Gastroesophageal sphincter (tissue), 4 donors: ENCODE results near the gene SCN1A. TPM values are rescaled to one million over a fixed set of nuclear protein-coding genes. Genes with fewer than 3 reads are reported as not detected.

ENCODE experiments used
- ATAC-seq: fragments of 150-250 bp; one replicate; pipeline ENCODE4 v1.9.1; 2016; ENCODE audit warnings: mild to moderate bottlenecking, moderate library complexity
- H3K27ac ChIP-seq, 4 donors: fragments of 200-600 bp; sonication (generic) in 3 of 4; 1 replicate in 3 of 4; 2 replicates in 1 of 4; pipeline ENCODE4 v1.5.1; 2016 to 2019
- H3K27me3 ChIP-seq: fragments of 200-600 bp; sonication (generic); one replicate; pipeline ENCODE4 v1.5.1; 2019
- H3K36me3 ChIP-seq, 2 donors: fragments of 200-600 bp; sonication (generic); one replicate each; pipeline ENCODE4 v1.5.1; 2019; ENCODE audit warnings: control low read depth in 1 of 2
- H3K4me1 ChIP-seq, 3 donors: fragments of 200-600 bp; sonication (generic); 1 replicate in 2 of 3; 2 replicates in 1 of 3; pipeline ENCODE4 v1.5.1; 2016 to 2019; ENCODE audit warnings: control low read depth in 2 of 3
- H3K4me3 ChIP-seq, 2 donors: fragments of 200-600 bp; sonication (generic); one replicate each; pipeline ENCODE4 v1.5.1; 2019; ENCODE audit warnings: mild to moderate bottlenecking in 1 of 2, moderate library complexity in 1 of 2
- H3K9me3 ChIP-seq, 3 donors: fragments of 200-600 bp; sonication (generic); one replicate each; pipeline ENCODE4 v1.5.1; 2017 to 2019; ENCODE audit warnings: control low read depth in 2 of 3
- CTCF ChIP-seq, 4 experiments: fragments of 200-600 bp in 2 of 4; fragments of 450-650 bp in 2 of 4; sonication (generic) in 1 of 4; IDR thresholded peaks; one replicate each; pipeline ENCODE4 v1.5.1; 2017 to 2019; ENCODE audit warnings: antibody characterized with exemption in 4 of 4, mild to moderate bottlenecking in 2 of 4, moderate library complexity in 2 of 4
- EP300 ChIP-seq: sonication (generic); formaldehyde crosslinking; IDR thresholded peaks from one replicate; pipeline ENCODE4 v1.6.1; 2017; ENCODE audit warnings: antibody characterized with exemption, mild to moderate bottlenecking
- POLR2A ChIP-seq, 2 donors: fragments of 450-650 bp; IDR thresholded peaks; one replicate each; pipeline ENCODE4 v1.6.1; 2017; ENCODE audit warnings: antibody characterized with exemption in 2 of 2, mild to moderate bottlenecking in 2 of 2, moderate library complexity in 1 of 2
- POLR2AphosphoS5 ChIP-seq: sonication (generic); formaldehyde crosslinking; IDR thresholded peaks from one replicate; pipeline ENCODE4 v1.6.1; 2017; ENCODE audit warnings: antibody characterized with exemption
- WGBS, 2 donors: methylation state at CpG; one replicate each; pipeline ENCODE4 v1.1.5; 2018; ENCODE audit warnings: low coverage in 1 of 2; 5-methylcytosine and 5-hydroxymethylcytosine counted together
- total RNA-seq, 4 donors: library from RNA; depleted of rRNA; stranded (reverse); fragments of >200 nt; gene quantifications; one replicate each; pipeline ENCODE4 v1.1.0, GENCODE V29; 2016

Gene SCN1A
- total RNA-seq, 4 donors from 2014 or later, result 0.05 to 0.08 TPM; not detected in 2

- Histone ChIP-seq H3K27ac (no peak overlapping the region), H3K9me3 (no peaks in the 10 kb centered on the region), H3K4me3 (no peak overlapping the region), H3K27me3 (no peaks in the 10 kb centered on the region), H3K4me1 (no peaks in the 10 kb centered on the region), H3K36me3 (no peaks in the 10 kb centered on the region)
- no peak for ATAC-seq
- WGBS, 2 donors, result 37 to 46% methylated on average over 4 of the region's 4 CpGs
- TF ChIP-seq EP300 (no peak), CTCF (IDR thresholded peaks at IDR 0.05) (no peak)
Observed at GRCh38 chr2:166081131-166081632, 46.6 kb downstream of the SCN1A start.

- Histone ChIP-seq H3K36me3 (no peaks in the 10 kb centered on the region), H3K27me3 (no peaks in the 10 kb centered on the region), H3K27ac (no peak overlapping the region), H3K9me3 (no peaks in the 10 kb centered on the region), H3K4me3 (no peak overlapping the region), H3K4me1 (no peaks in the 10 kb centered on the region)
- WGBS, 2 donors, result 66 to 72% methylated on average over 2 of the region's 2 CpGs
- TF ChIP-seq CTCF (IDR thresholded peaks at IDR 0.05) (no peak), EP300 (no peak), POLR2AphosphoS5 (no peak), POLR2A (IDR thresholded peaks at IDR 0.05) (no peak)
- ATAC-seq, result no peak
Observed at GRCh38 chr2:166074430-166074829, 53.4 kb downstream of the SCN1A start.

GRCh38 chr2:166074011-166074410 lies 53.8 kb downstream of the SCN1A start:
- H3K4me1 ChIP-seq, result no peaks in the 10 kb centered on the region
- no peaks in the 10 kb centered on the region for H3K27me3 ChIP-seq
- TF ChIP-seq POLR2A (IDR thresholded peaks at IDR 0.05) (no peak), POLR2AphosphoS5 (no peak), EP300 (no peak), CTCF (IDR thresholded peaks at IDR 0.05) (no peak)
- no peak overlapping the region for H3K4me3 ChIP-seq
- H3K9me3 ChIP-seq, result no peaks in the 10 kb centered on the region
- H3K27ac ChIP-seq, result no peak overlapping the region
- no peak for ATAC-seq
- H3K36me3 ChIP-seq, result no peaks in the 10 kb centered on the region
- 20 to 48% methylated on average over 1 to 2 of the region's 2 CpGs for WGBS, 2 donors

- Histone ChIP-seq H3K27ac (no peak overlapping the region), H3K9me3 (no peaks in the 10 kb centered on the region), H3K4me1 (no peaks in the 10 kb centered on the region), H3K36me3 (no peaks in the 10 kb centered on the region), H3K27me3 (no peaks in the 10 kb centered on the region), H3K4me3 (no peak overlapping the region)
- no peak for ATAC-seq
- no peak for TF ChIP-seq POLR2A (IDR thresholded peaks at IDR 0.05)
- no peak for TF ChIP-seq CTCF (IDR thresholded peaks at IDR 0.05)
- TF ChIP-seq EP300, result no peak
- no peak for TF ChIP-seq POLR2AphosphoS5
- WGBS, 2 donors, result 41 to 60% methylated on average over 3 of the region's 3 CpGs
Observed at GRCh38 chr2:166070231-166070630, 57.6 kb downstream of the SCN1A start.

- Histone ChIP-seq H3K27ac (no peak overlapping the region), H3K27me3 (no peaks in the 10 kb centered on the region), H3K4me1 (no peaks in the 10 kb centered on the region), H3K4me3 (no peak overlapping the region), H3K9me3 (no peaks in the 10 kb centered on the region), H3K36me3 (no peaks in the 10 kb centered on the region)
- no peak for ATAC-seq
- WGBS, 2 donors, result 47 to 50% methylated on average over 1 of the region's 1 CpG
- TF ChIP-seq POLR2A (IDR thresholded peaks at IDR 0.05) (no peak), EP300 (no peak), POLR2AphosphoS5 (no peak), CTCF (IDR thresholded peaks at IDR 0.05) (no peak)
Observed at GRCh38 chr2:166068981-166069380, 58.8 kb downstream of the SCN1A start.
